CD4-positive, CD25-positive, alpha-beta regulatory T cell (primary cell): ENCODE measurements around the gene ATP2B1. TPM values are rescaled to one million over a fixed set of nuclear protein-coding genes. Genes with fewer than 3 reads are reported as not detected.
A peak's percentile ranks its signal among the peaks of the same experiment; 100 is the strongest.

ENCODE experiments used
- ATAC-seq, 2 donors: fragments of 150-1000 bp; cut with Tn5 transposase; one replicate each; pipeline ENCODE4 v1.10.0; 2021; ENCODE audit warnings: low read depth in 2 of 2, moderate number of reproducible peaks in 2 of 2, moderate library complexity in 1 of 2
- DNase-seq, 3 donors: peaks; one replicate each; pipeline versions ENCODE4 v3.0.0 to v3.0.0-alpha.2; 2012 to 2022; ENCODE audit warnings: mixed read lengths in 1 of 3
- H3K27ac ChIP-seq: one replicate; pipeline ENCODE4 v1.7.0; 2013; ENCODE audit warnings: mild to moderate bottlenecking, low read length; ENCODE audit not compliant: insufficient read depth, poor library complexity, severe bottlenecking
- H3K27me3 ChIP-seq: one replicate; pipeline ENCODE4 v1.7.0; 2013; ENCODE audit warnings: low read length; ENCODE audit not compliant: control insufficient read depth, insufficient read depth
- H3K36me3 ChIP-seq: one replicate; pipeline ENCODE4 v1.7.0; 2013; ENCODE audit warnings: mild to moderate bottlenecking, low read length, moderate library complexity; ENCODE audit not compliant: control insufficient read depth, insufficient read depth
- H3K4me1 ChIP-seq: 2 replicates; pipeline ENCODE4 v1.7.0; 2013; ENCODE audit warnings: mild to moderate bottlenecking, low read length; ENCODE audit not compliant: insufficient read depth, control insufficient read depth, poor library complexity, severe bottlenecking
- H3K4me3 ChIP-seq: one replicate; pipeline ENCODE4 v1.7.0; 2013; ENCODE audit warnings: low read depth, mild to moderate bottlenecking, low read length, moderate library complexity
- H3K9me3 ChIP-seq, 2 experiments: 1 replicate in 1 of 2; 2 replicates in 1 of 2; pipeline ENCODE4 v1.7.0; 2013; ENCODE audit warnings: low read length in 2 of 2, mild to moderate bottlenecking in 1 of 2, moderate library complexity in 1 of 2; ENCODE audit not compliant: control insufficient read depth in 2 of 2
- H3K27ac Mint-ChIP-seq, 3 donors: one replicate each; pipeline ENCODE4 v1.8.0; 2020 to 2022; ENCODE audit warnings: mild to moderate bottlenecking in 3 of 3, mixed read lengths in 3 of 3, moderate library complexity in 2 of 3
- H3K27me3 Mint-ChIP-seq: one replicate; pipeline ENCODE4 v1.8.0; 2022; ENCODE audit warnings: mild to moderate bottlenecking, mixed read lengths
- H3K36me3 Mint-ChIP-seq: one replicate; pipeline ENCODE4 v1.8.0; 2020; ENCODE audit warnings: mixed read lengths
- H3K4me1 Mint-ChIP-seq, 4 donors: one replicate each; pipeline ENCODE4 v1.8.0; 2020 to 2022; ENCODE audit warnings: mixed read lengths in 4 of 4, mild to moderate bottlenecking in 1 of 4
- H3K4me3 Mint-ChIP-seq, 4 donors: one replicate each; pipeline ENCODE4 v1.8.0; 2020 to 2022; ENCODE audit warnings: mild to moderate bottlenecking in 4 of 4, mixed read lengths in 4 of 4, moderate library complexity in 3 of 4
- H3K9me3 Mint-ChIP-seq, 7 donors: one replicate each; pipeline ENCODE4 v1.8.0; 2020 to 2022; ENCODE audit warnings: mixed read lengths in 7 of 7, mild to moderate bottlenecking in 3 of 7, moderate library complexity in 2 of 7
- polyA plus RNA-seq, 4 donors: library from polyadenylated mRNA; unstranded; fragments of 300-500 nt; fragmentation: Illumina TruSeq; gene quantifications; one replicate each; pipeline ENCODE4 v1.2.3, GENCODE V29; 2021
- total RNA-seq: library from RNA; stranded (reverse); gene quantifications from one replicate; pipeline ENCODE4 v1.2.3, GENCODE V29; 2022

Gene ATP2B1
- total and polyA plus RNA-seq, 5 donors from 2014 or later = 51.1 to 189 (median 73.5) TPM

- ATAC-seq (peak in 1 of 2 donors; percentile 8), DNase-seq (no peak)
- Mint-ChIP-seq H3K27me3 (no peaks in the 10 kb centered on the region), H3K36me3 (peaks cover 18% of the 10 kb centered on the region), H3K27ac (peak overlapping the region in 1 of 3 donors; percentile 69), H3K4me1 (peaks cover 54 to 82% (median 71%) of the 10 kb centered on the region in 4 donors), H3K9me3 (no peaks in the 10 kb centered on the region), H3K4me3 (peak overlapping the region in 1 of 4 donors; percentile 48)
- Histone ChIP-seq H3K4me3 (peak overlapping the region; percentile 61), H3K27ac (no peak overlapping the region), H3K27me3 (no peaks in the 10 kb centered on the region), H3K4me1 (peaks cover 52% of the 10 kb centered on the region), H3K36me3 (peaks cover 2% of the 10 kb centered on the region), H3K9me3 (no peaks in the 10 kb centered on the region)
These were observed 44.2 kb downstream of the ATP2B1 start for GRCh38 chr12:89664441-89664840.

GRCh38 chr12:89663577-89664357, 44.9 kb downstream of the ATP2B1 start:
- peak overlapping the region; percentile 61 for H3K4me3 ChIP-seq
- no peaks in the 10 kb centered on the region for H3K27me3 ChIP-seq
- peak overlapping the region; percentile 6 for H3K27ac ChIP-seq
- Mint-ChIP-seq H3K9me3 (no peaks in the 10 kb centered on the region), H3K27me3 (no peaks in the 10 kb centered on the region), H3K4me3 (peak overlapping the region; percentile 12 to 72 (median 46)), H3K4me1 (peaks cover 58 to 82% (median 72%) of the 10 kb centered on the region in 4 donors), H3K36me3 (peaks cover 12% of the 10 kb centered on the region), H3K27ac (peak overlapping the region in 2 of 3 donors; percentile 10 to 69)
- peak; percentile 61 to 62 for ATAC-seq
- H3K4me1 ChIP-seq = peaks cover 52% of the 10 kb centered on the region
- no peaks in the 10 kb centered on the region for H3K9me3 ChIP-seq
- peaks cover 2% of the 10 kb centered on the region for H3K36me3 ChIP-seq
- peak in 1 of 3 donors; percentile 57 for DNase-seq

DNA sequence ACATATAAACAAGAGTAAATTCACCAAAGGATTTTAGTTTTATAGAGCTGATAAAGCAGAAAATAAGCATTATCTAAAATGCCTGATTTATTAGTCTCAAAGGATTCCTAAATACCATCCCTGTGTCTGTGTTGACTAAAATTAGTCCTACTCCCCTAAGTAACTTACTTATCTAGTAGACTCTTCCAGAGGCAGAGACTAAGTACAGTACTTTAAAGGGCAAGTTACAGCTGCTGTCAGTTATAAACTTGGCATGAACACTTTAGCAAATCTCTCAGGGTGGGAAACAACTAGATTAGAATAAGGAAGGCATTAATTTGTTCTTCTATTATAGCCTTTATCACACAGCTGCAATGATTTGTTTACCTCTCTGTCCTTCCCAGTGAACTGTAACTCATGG, 46.0 kb downstream of the ATP2B1 start:
- no peaks in the 10 kb centered on the region for H3K9me3 Mint-ChIP-seq
- no peak overlapping the region for H3K27ac ChIP-seq

DNA sequence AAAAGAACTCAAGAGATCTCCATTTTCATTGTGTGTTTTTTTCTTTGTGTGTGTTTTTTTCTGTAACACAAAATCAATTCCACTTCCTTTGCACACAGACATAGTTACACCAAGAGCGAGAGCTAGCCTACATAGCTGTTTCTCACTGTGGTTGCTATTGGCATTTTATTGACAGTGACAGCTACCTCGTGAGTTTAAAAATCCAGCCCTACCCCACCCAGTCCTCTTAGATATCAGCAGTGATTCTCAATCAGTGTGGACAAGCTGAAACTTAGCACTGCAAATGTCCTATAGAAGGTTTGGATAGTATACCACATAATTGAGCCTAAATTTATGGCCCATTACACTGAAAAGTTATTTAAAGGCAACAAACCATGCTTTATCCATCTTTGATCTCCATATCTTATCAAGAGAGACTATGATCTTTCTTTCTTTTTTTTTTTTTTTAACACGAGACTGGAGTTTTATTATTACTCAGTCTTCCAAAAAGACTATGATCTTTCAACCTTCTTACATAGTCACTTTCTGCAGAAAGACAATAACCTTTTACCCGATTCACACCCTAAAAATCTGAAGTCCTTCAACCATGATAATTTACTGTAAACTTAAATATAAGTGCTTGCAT, 46.8 kb downstream of the ATP2B1 start:
- peaks cover 4% of the 10 kb centered on the region for H3K36me3 Mint-ChIP-seq
- H3K4me3 Mint-ChIP-seq = peak overlapping the region; percentile 15 to 65 (median 20)
- H3K4me1 Mint-ChIP-seq = peaks cover 63 to 82% (median 74%) of the 10 kb centered on the region in 4 donors
- Histone ChIP-seq H3K27ac (peak overlapping the region; percentile 41), H3K4me1 (peaks cover 62% of the 10 kb centered on the region), H3K9me3 (no peaks in the 10 kb centered on the region), H3K27me3 (no peaks in the 10 kb centered on the region), H3K36me3 (peaks cover under 1% of the 10 kb centered on the region), H3K4me3 (peak overlapping the region; percentile 61)
- DNase-seq = peak in 2 of 3 donors; percentile 24 to 44
- ATAC-seq = peak; percentile 30 to 46
- peak overlapping the region; percentile 15 to 84 (median 69) for H3K27ac Mint-ChIP-seq
- H3K9me3 Mint-ChIP-seq = no peaks in the 10 kb centered on the region
- H3K27me3 Mint-ChIP-seq = no peaks in the 10 kb centered on the region

More for the DNA sequence above, 46.0 kb downstream of the ATP2B1 start:
- no peaks in the 10 kb centered on the region for H3K9me3 ChIP-seq
- no peaks in the 10 kb centered on the region for H3K27me3 Mint-ChIP-seq
- no peaks in the 10 kb centered on the region for H3K27me3 ChIP-seq
- H3K4me1 ChIP-seq = peaks cover 60% of the 10 kb centered on the region
- peaks cover 10% of the 10 kb centered on the region for H3K36me3 Mint-ChIP-seq
- peak overlapping the region in 2 of 4 donors; percentile 3 to 12 for H3K4me3 Mint-ChIP-seq
- H3K4me1 Mint-ChIP-seq = peaks cover 63 to 82% (median 73%) of the 10 kb centered on the region in 4 donors
- DNase-seq = no peak
- peak overlapping the region in 1 of 3 donors; percentile 32 for H3K27ac Mint-ChIP-seq
- H3K36me3 ChIP-seq = peaks cover 2% of the 10 kb centered on the region
- ATAC-seq = no peak
- H3K4me3 ChIP-seq = peak overlapping the region; percentile 61

DNA sequence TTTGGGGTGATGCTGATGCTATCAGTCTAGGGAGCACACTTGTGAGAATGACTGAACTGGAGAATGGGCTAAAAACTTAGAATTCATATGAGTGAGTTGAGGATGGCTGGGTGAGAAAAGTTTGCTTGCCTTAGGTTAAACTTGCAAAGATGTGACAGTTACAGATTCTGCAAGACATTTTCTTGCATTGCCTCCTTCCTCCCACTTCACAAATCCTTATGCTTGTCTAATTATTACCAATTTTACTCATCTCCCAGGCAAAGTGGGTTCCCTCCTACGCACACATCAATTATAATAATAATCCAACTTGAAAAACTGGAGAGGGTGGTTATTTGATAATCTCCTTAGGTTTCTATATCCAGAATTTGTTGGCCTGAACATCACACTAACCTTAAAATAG, 50.9 kb downstream of the ATP2B1 start:
- Histone ChIP-seq H3K27ac (no peak overlapping the region), H3K36me3 (peaks cover 15% of the 10 kb centered on the region), H3K27me3 (no peaks in the 10 kb centered on the region), H3K4me3 (peak overlapping the region; percentile 11), H3K9me3 (no peaks in the 10 kb centered on the region), H3K4me1 (peaks cover 39% of the 10 kb centered on the region)
- Mint-ChIP-seq H3K36me3 (peaks cover 12% of the 10 kb centered on the region), H3K9me3 (no peaks in the 10 kb centered on the region), H3K27me3 (no peaks in the 10 kb centered on the region), H3K4me1 (peaks cover 55 to 72% (median 65%) of the 10 kb centered on the region in 4 donors), H3K4me3 (no peak overlapping the region), H3K27ac (no peak overlapping the region)
- no peak for DNase-seq
- no peak for ATAC-seq

DNA sequence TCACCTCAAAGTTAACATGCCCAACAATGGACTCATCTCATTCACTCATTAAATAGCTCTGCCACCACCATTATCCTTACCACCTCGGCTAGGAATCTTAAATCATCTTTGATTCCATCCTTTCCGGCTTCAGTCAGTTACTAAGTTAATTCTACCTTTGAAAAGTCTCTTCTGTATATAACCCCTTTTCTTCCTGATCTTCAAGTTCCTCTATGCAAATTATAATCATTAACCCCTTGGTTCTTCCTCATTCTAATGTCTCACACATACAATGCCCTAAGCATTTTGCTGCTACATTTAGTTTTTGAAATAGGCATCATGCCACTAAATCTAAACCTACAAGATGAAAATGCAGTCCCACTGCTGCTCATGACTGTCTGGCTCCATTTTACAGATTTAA, 51.6 kb downstream of the ATP2B1 start:
- Histone ChIP-seq H3K4me3 (peak overlapping the region; percentile 29), H3K36me3 (peaks cover 21% of the 10 kb centered on the region), H3K9me3 (no peaks in the 10 kb centered on the region), H3K27ac (no peak overlapping the region), H3K4me1 (peaks cover 34% of the 10 kb centered on the region), H3K27me3 (no peaks in the 10 kb centered on the region)
- Mint-ChIP-seq H3K4me3 (peak overlapping the region in 2 of 4 donors; percentile 11 to 59), H3K27ac (peak overlapping the region; percentile 3 to 28 (median 15)), H3K27me3 (no peaks in the 10 kb centered on the region), H3K4me1 (peaks cover 50 to 71% (median 63%) of the 10 kb centered on the region in 4 donors), H3K36me3 (peaks cover 14% of the 10 kb centered on the region), H3K9me3 (no peaks in the 10 kb centered on the region)
- no peak for ATAC-seq
- DNase-seq = no peak

GRCh38 chr12:89655841-89656240, 52.8 kb downstream of the ATP2B1 start:
- DNase-seq (no peak), ATAC-seq (no peak)
- Mint-ChIP-seq H3K4me1 (peaks cover 47 to 67% (median 62%) of the 10 kb centered on the region in 4 donors), H3K9me3 (peaks cover 0 to 2% (median 0%) of the 10 kb centered on the region in 7 donors), H3K36me3 (peaks cover 19% of the 10 kb centered on the region), H3K27me3 (no peaks in the 10 kb centered on the region), H3K27ac (no peak overlapping the region), H3K4me3 (no peak overlapping the region)
- no peak overlapping the region for H3K27ac ChIP-seq
- peaks cover 24% of the 10 kb centered on the region for H3K4me1 ChIP-seq
- peaks cover 34% of the 10 kb centered on the region for H3K36me3 ChIP-seq
- H3K4me3 ChIP-seq = no peak overlapping the region
- H3K9me3 ChIP-seq = no peaks in the 10 kb centered on the region
- no peaks in the 10 kb centered on the region for H3K27me3 ChIP-seq
